A549 (cell line): ENCODE measurements around the gene TTC28.

Experiments
- CTCF ChIP-seq: fragments of >200 bp; sonication (Bioruptor Twin); formaldehyde crosslinking; IDR thresholded peaks from 3 replicates; pipeline ENCODE4 v1.5.1; 2016
- RAD21 ChIP-seq, 2 experiments: fragments of >200 bp in 1 of 2; sonication (Bioruptor Twin) in 1 of 2; formaldehyde crosslinking in 1 of 2; IDR thresholded peaks in 1 of 2; conservative IDR thresholded peaks in 1 of 2; 2 replicates in 1 of 2; 3 replicates in 1 of 2; pipeline ENCODE4 v1.6.1; 2012 to 2018; ENCODE audit warnings: inconsistent platforms in 1 of 2
- RFX5 ChIP-seq: fragments of 450-650 bp; IDR thresholded peaks from 2 replicates; pipeline ENCODE4 v1.7.1; 2014; ENCODE audit warnings: antibody characterized with exemption, mild to moderate bottlenecking, moderate library complexity

GRCh38 chr22:28658448-28658847 lies 21.2 kb downstream of the TTC28 start:
- TF ChIP-seq RAD21 (conservative IDR thresholded peaks at IDR 0.05 in 1 of 2, IDR thresholded peaks at IDR 0.05 in 1 of 2) = no peak
- TF ChIP-seq CTCF = no peak
- TF ChIP-seq RFX5 = no peak
